Ovary (tissue), 9 donors: Measurements from ENCODE around the gene TSEN34. TPM values are rescaled to one million over a fixed set of nuclear protein-coding genes. Genes with fewer than 3 reads are reported as not detected.

Source experiments
- DNase-seq, 5 donors: peaks; one replicate each; pipeline ENCODE4 v3.0.0-alpha.2; 2019 to 2020
- H3K27ac ChIP-seq, 2 donors: fragments of 200-600 bp; one replicate each; pipeline versions ENCODE4 v1.5.1 to v1.8.0; 2019 to 2022
- H3K27me3 ChIP-seq: fragments of 200-600 bp; one replicate; pipeline ENCODE4 v1.8.0; 2022
- H3K36me3 ChIP-seq: fragments of 200-600 bp; sonication (generic); one replicate; pipeline ENCODE4 v1.5.1; 2019
- H3K4me1 ChIP-seq: one replicate; pipeline ENCODE4 v1.8.1; 2013; ENCODE audit warnings: mild to moderate bottlenecking, moderate library complexity; ENCODE audit not compliant: insufficient read depth
- H3K4me3 ChIP-seq: fragments of 200-600 bp; sonication (generic); one replicate; pipeline ENCODE4 v1.5.1; 2017
- H3K9me3 ChIP-seq, 2 donors: fragments of 200-600 bp in 1 of 2; sonication (generic) in 1 of 2; one replicate each; pipeline versions ENCODE4 v1.5.1 to v1.8.1; 2013 to 2019; ENCODE audit warnings: mild to moderate bottlenecking in 1 of 2, moderate library complexity in 1 of 2
- CTCF ChIP-seq, 3 donors: fragments of 450-650 bp in 2 of 3; fragments of 200-600 bp in 1 of 3; IDR thresholded peaks; one replicate each; pipeline versions ENCODE4 v1.5.1 to v1.8.0; 2016 to 2022; ENCODE audit warnings: antibody characterized with exemption in 3 of 3, mild to moderate bottlenecking in 1 of 3
- EP300 ChIP-seq: sonication (generic); formaldehyde crosslinking; IDR thresholded peaks from one replicate; pipeline ENCODE4 v1.6.1; 2017; ENCODE audit warnings: antibody characterized with exemption
- POLR2A ChIP-seq: fragments of 450-650 bp; IDR thresholded peaks from one replicate; pipeline ENCODE4 v1.6.1; 2017; ENCODE audit warnings: antibody characterized with exemption, mild to moderate bottlenecking, moderate library complexity
- WGBS, 3 donors: extraction: QIAGEN DNeasy Blood & Tissue Kit in 1 of 3; methylation state at CpG; one replicate each; pipeline versions ENCODE4 v1.1.5 to v1.1.7; 2013 to 2017; 5-methylcytosine and 5-hydroxymethylcytosine counted together
- intact Hi-C, 4 donors: fragments of 100-400 bp; cut with DNase I; formaldehyde crosslinking; loops; one replicate each; pipeline versions ENCODE4 v1.11.0 to v1.15.1; 2022 to 2023
- polyA plus RNA-seq, 2 donors: library from polyadenylated mRNA; stranded (reverse); fragments of 200-250 nt in 1 of 2; fragments of 350-450 nt in 1 of 2; fragmentation: Illumina TruSeq in 1 of 2; extraction: RNeasy Lipid Tissue Mini Kit (QIAGEN cat#74804) in 1 of 2; gene quantifications; one replicate each; pipeline ENCODE4 v1.2.3, GENCODE V29; 2013 to 2014
- total RNA-seq, 7 donors: library from RNA; depleted of rRNA in 2 of 7; stranded (reverse); fragments of >200 nt in 2 of 7; fragmentation: NEBNext Ultra II Directional in 3 of 7; extraction: Animal tissue kit (Norgen Biotek cat#: 25700) in 3 of 7; gene quantifications; one replicate each; pipeline versions ENCODE4 v1.1.0 to v1.2.4, GENCODE V29; 2016 to 2023
- donor health status: DM: no; HTN: no; CAD: no; lungs with moderate emphysema.
- donor health status: DM: no; HTN: no; CAD: no.
- donor health status: Bipolar disorder and iron deficiency.
- donor health status: DM: yes; HTN: yes; CAD: no.
- donor health status: DM: no; HTN: no; CAD: no.
- donor health status: DM: yes; HTN: yes; CAD: no.

Gene TSEN34
- total and polyA plus RNA-seq, 9 donors, result 12.5 to 98.8 (median 56.2) TPM

- no peak overlapping the region for H3K27ac ChIP-seq
- no peaks in the 10 kb centered on the region for H3K27me3 ChIP-seq
- no peak overlapping the region for H3K4me3 ChIP-seq
- DNase-seq, result peak in 2 of 5 donors; percentile 41 to 64
- TF ChIP-seq POLR2A, result no peak
- no peak for TF ChIP-seq CTCF (IDR thresholded peaks at IDR 0.05)
- no peak for TF ChIP-seq EP300
- intact Hi-C loops, result no loop called here
- H3K36me3 ChIP-seq, result no peaks in the 10 kb centered on the region
- H3K9me3 ChIP-seq, result no peaks in the 10 kb centered on the region
- 39 to 50% (median 42%) methylated on average over 19 of the region's 19 CpGs for WGBS, 3 donors
- H3K4me1 ChIP-seq, result peaks cover 2% of the 10 kb centered on the region
Measured at GRCh38 chr19:54155694-54156093, 35.4 kb upstream of the TSEN34 start.

- WGBS, 3 donors, result 66 to 70% (median 69%) methylated on average over 11 of the region's 11 CpGs
- H3K36me3 ChIP-seq, result no peaks in the 10 kb centered on the region
- no peaks in the 10 kb centered on the region for H3K27me3 ChIP-seq
- intact Hi-C loops, result no loop called here
- H3K9me3 ChIP-seq, result no peaks in the 10 kb centered on the region
- no peak overlapping the region for H3K27ac ChIP-seq
- DNase-seq, result no peak
- peaks cover 2% of the 10 kb centered on the region for H3K4me1 ChIP-seq
- no peak overlapping the region for H3K4me3 ChIP-seq
- TF ChIP-seq EP300 (no peak), CTCF (IDR thresholded peaks at IDR 0.05) (no peak), POLR2A (no peak)
Measured at GRCh38 chr19:54156490-54156889, 34.6 kb upstream of the TSEN34 start.

- H3K36me3 ChIP-seq, result no peaks in the 10 kb centered on the region
- peaks cover 4% of the 10 kb centered on the region for H3K4me1 ChIP-seq
- intact Hi-C loops, result no loop called here
- no peak for DNase-seq
- TF ChIP-seq EP300 (no peak), CTCF (IDR thresholded peaks at IDR 0.05) (no peak)
- H3K27ac ChIP-seq, result no peak overlapping the region
- H3K4me3 ChIP-seq, result no peak overlapping the region
- H3K27me3 ChIP-seq, result no peaks in the 10 kb centered on the region
- WGBS, 3 donors, result 92 to 96% (median 93%) methylated on average over 3 of the region's 3 CpGs
- no peaks in the 10 kb centered on the region for H3K9me3 ChIP-seq
Measured at GRCh38 chr19:54156953-54157352, 34.2 kb upstream of the TSEN34 start.

DNA sequence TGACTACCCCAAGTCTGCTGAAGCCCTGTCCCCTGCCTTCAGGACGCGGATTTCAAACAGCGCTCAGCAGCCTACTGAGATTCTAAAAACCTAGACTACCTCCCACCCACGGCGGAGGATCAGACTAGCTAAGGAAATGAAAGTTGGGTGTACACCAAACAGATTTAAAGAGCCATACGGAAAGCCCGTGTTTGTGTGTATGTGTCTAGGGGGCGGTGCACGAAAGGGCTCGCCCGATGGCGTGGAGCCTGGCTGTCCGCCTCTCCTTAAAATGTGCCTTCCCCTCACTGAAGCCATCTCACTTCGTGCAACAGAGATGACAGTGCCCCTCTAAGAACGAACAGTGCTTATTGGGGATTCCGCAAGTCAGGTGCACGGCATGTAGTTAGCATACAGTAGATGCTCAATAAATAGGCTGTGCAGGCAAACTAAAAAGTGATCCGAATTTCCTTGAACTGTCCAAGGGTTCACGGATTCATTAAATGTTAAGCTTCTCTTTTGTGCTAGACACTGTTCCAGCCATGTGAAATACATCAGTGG is 32.2 kb upstream of the TSEN34 start:
- peaks cover 9% of the 10 kb centered on the region for H3K4me1 ChIP-seq
- H3K9me3 ChIP-seq, result no peaks in the 10 kb centered on the region
- no peak for DNase-seq
- WGBS, 3 donors, result 3 to 9% (median 7%) methylated on average over 19 of the region's 19 CpGs
- H3K4me3 ChIP-seq, result peak overlapping the region; percentile 86
- no peak for TF ChIP-seq CTCF (IDR thresholded peaks at IDR 0.05)
- H3K27me3 ChIP-seq, result no peaks in the 10 kb centered on the region
- no peaks in the 10 kb centered on the region for H3K36me3 ChIP-seq
- intact Hi-C loops, result no loop called here
- H3K27ac ChIP-seq, result peak overlapping the region in 1 of 2 donors; percentile 93
